Aorta (tissue), 5 donors: Measurements from ENCODE around the gene ASXL2. TPM values are rescaled to one million over a fixed set of nuclear protein-coding genes. Genes with fewer than 3 reads are reported as not detected.
"Not testable (repeated sequence)": the region's sequence is repeated elsewhere in the genome, so short reads cannot be mapped to it uniquely, and the experiment has no call there.

Experiments
- ATAC-seq: fragments of 200-7000 bp; cut with Tn5 transposase; one replicate; pipeline ENCODE4 v1.9.1; 2022; ENCODE audit warnings: moderate library complexity; ENCODE audit not compliant: low FRiP score
- DNase-seq, 2 donors: peaks; one replicate each; pipeline ENCODE4 v3.0.0-alpha.2; 2020
- H3K27ac ChIP-seq, 2 donors: one replicate each; pipeline ENCODE4 v1.5.1; 2013; ENCODE audit warnings: low read length in 2 of 2, mild to moderate bottlenecking in 2 of 2, moderate library complexity in 2 of 2, control low read depth in 1 of 2, inconsistent platforms in 1 of 2, low read depth in 1 of 2
- H3K27me3 ChIP-seq, 2 donors: one replicate each; pipeline ENCODE4 v1.6.1; 2013; ENCODE audit warnings: control low read depth in 1 of 2, low read length in 1 of 2, mild to moderate bottlenecking in 1 of 2, moderate library complexity in 1 of 2; ENCODE audit not compliant: insufficient read depth in 2 of 2, control insufficient read depth in 1 of 2
- H3K36me3 ChIP-seq, 2 donors: one replicate each; pipeline ENCODE4 v1.6.1; 2013; ENCODE audit warnings: control low read depth in 1 of 2, low read length in 1 of 2, mild to moderate bottlenecking in 1 of 2; ENCODE audit not compliant: insufficient read depth in 2 of 2, control insufficient read depth in 1 of 2
- H3K4me1 ChIP-seq, 2 donors: one replicate each; pipeline ENCODE4 v1.6.1; 2013; ENCODE audit warnings: low read length in 2 of 2, control low read depth in 1 of 2, mild to moderate bottlenecking in 1 of 2, moderate library complexity in 1 of 2; ENCODE audit not compliant: insufficient read depth in 2 of 2, control insufficient read depth in 1 of 2
- H3K4me3 ChIP-seq, 2 donors: one replicate each; pipeline ENCODE4 v1.5.1; 2013; ENCODE audit warnings: low read length in 2 of 2, control low read depth in 1 of 2, mild to moderate bottlenecking in 1 of 2
- H3K9me3 ChIP-seq: one replicate; pipeline ENCODE4 v1.6.1; 2013; ENCODE audit warnings: mild to moderate bottlenecking, low read length; ENCODE audit not compliant: control insufficient read depth
- WGBS, 2 donors: extraction: QIAGEN DNeasy Blood & Tissue Kit; methylation state at CpG; one replicate each; pipeline ENCODE4 v1.1.7; 2013; 5-methylcytosine and 5-hydroxymethylcytosine counted together
- intact Hi-C, 2 donors: fragments of 100-400 bp; cut with DNase I; formaldehyde crosslinking; loops; one replicate each; pipeline versions ENCODE4 v1.14.2 to v1.15.0; 2022
- polyA plus RNA-seq, 2 donors: library from polyadenylated mRNA; stranded (reverse); fragments of 200-250 nt; gene quantifications; one replicate each; pipeline ENCODE4 v1.2.3, GENCODE V29; 2013
- total RNA-seq, 2 donors: library from RNA; stranded (reverse); fragmentation: NEBNext Ultra II Directional; extraction: Animal tissue kit (Norgen Biotek cat#: 25700); gene quantifications; one replicate each; pipeline ENCODE4 v1.2.1, GENCODE V29; 2021
- donor health status: healthy with polysubstance abuse.
- donor health status: Bipolar disorder and iron deficiency.
- donor health status: DM: no; HTN: no; CAD: no.
- donor health status: DM: no; HTN: no; CAD: no.
- donor health status: DM: yes; HTN: yes; CAD: no.

The ASXL2 gene
- total and polyA plus RNA-seq, 4 donors = 1.4 to 32.7 (median 14.2) TPM

DNA sequence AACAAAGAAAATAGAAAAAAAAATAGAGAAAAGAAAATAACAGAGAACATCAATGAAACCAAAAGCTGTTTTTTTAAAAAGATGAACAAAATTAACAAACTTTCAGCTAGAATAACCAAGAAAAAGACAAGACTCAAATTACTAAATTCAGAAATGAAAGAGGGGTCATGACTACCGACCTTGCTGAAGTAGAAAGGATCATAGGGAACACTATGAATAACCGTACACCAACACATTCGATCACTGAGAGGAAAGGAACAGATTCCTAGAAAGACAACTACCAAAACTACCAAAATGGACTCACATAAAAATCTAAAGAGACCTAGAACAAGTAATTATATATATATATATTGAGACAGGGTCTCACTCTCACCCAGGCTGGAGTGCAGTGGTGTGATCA is 167.5 kb downstream of the ASXL2 start:
- H3K36me3 ChIP-seq = no peaks in the 10 kb centered on the region
- peaks cover 0 to 2% of the 10 kb centered on the region in 2 donors for H3K27me3 ChIP-seq
- DNase-seq = no peak
- H3K4me1 ChIP-seq = no peaks in the 10 kb centered on the region
- no peak for ATAC-seq
- no peak overlapping the region for H3K4me3 ChIP-seq
- H3K9me3 ChIP-seq = no peaks in the 10 kb centered on the region
- H3K27ac ChIP-seq = no peak overlapping the region
- intact Hi-C loops = no loop called here
- WGBS, 2 donors = 95 to 96% methylated on average over 3 of the region's 3 CpGs

DNA sequence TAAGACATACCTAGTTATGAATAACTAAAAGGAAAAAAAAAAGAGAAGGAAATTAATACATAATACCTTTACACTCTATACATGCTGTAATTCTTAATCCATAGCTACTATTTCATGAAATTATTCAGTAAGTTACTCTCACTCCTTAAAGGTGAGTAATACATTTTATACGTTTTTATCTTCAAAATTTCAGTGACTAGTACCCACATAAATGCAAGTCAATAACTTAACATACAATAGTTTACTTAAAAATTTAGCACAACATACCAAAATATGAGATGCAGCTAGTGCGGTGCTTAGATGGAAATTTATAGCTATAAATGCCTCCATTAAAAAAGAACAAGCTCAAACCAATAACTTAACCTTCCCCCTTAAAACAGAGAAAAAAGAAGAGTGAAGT is 168.9 kb downstream of the ASXL2 start:
- no peak for ATAC-seq
- WGBS, 2 donors = 89 to 94% methylated on average over 2 of the region's 2 CpGs

DNA sequence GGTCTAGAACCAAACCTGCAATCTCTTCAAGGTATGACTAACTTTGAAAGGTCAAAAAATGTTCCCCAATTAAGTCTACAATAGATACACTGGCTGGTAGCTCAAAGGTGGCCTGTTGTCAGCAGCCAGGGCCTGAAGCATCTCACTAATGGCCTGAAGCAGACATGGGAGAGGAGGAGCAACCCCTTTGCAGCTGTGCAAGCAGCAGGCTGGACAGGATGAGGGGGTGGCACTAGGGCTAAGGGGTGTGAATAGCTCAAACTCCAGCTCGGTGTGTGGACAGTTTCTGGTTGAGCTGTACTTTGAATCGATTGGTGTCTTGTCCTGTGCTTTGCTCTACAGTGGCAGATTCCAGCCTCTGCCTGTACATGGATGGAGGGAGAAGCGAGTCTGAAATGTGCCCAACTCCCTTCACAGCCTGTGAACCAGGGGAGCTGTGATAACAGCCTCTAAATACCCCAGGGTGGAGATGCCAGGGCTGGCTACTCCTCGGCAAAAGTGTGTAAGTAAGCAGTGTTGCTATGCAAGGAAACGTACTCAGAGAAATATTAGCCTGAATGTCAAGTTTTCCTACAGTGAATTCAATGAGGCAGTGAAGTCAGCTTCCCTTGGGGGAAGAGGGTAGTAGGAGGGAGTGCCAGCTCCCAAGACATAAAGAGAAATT is 170.2 kb downstream of the ASXL2 start:
- ATAC-seq (no peak), DNase-seq (no peak)
- Histone ChIP-seq H3K9me3 (no peaks in the 10 kb centered on the region), H3K4me3 (no peak overlapping the region), H3K36me3 (no peaks in the 10 kb centered on the region), H3K4me1 (no peaks in the 10 kb centered on the region), H3K27ac (no peak overlapping the region), H3K27me3 (peaks cover 0 to 2% of the 10 kb centered on the region in 2 donors)
- intact Hi-C loops = no loop called here
- WGBS, 2 donors = 24 to 40% methylated on average over 5 of the region's 5 CpGs

More for the DNA sequence above, 168.9 kb downstream of the ASXL2 start:
- Histone ChIP-seq H3K9me3 (no peaks in the 10 kb centered on the region), H3K27me3 (peaks cover 0 to 2% of the 10 kb centered on the region in 2 donors), H3K4me1 (no peaks in the 10 kb centered on the region), H3K36me3 (no peaks in the 10 kb centered on the region), H3K4me3 (no peak overlapping the region), H3K27ac (no peak overlapping the region)
- no peak for DNase-seq
- intact Hi-C loops = no loop called here

- H3K36me3 ChIP-seq, ATAC-seq, DNase-seq, H3K4me3 ChIP-seq, H3K4me1 ChIP-seq, H3K9me3 ChIP-seq, intact Hi-C loops, H3K27ac ChIP-seq, H3K27me3 ChIP-seq: not testable (repeated sequence)
- WGBS, 2 donors = 95% methylated on average over 30 to 33 of the region's 33 CpGs
These were observed 172.7 kb downstream of the ASXL2 start for GRCh38 chr2:25705575-25705974.

DNA sequence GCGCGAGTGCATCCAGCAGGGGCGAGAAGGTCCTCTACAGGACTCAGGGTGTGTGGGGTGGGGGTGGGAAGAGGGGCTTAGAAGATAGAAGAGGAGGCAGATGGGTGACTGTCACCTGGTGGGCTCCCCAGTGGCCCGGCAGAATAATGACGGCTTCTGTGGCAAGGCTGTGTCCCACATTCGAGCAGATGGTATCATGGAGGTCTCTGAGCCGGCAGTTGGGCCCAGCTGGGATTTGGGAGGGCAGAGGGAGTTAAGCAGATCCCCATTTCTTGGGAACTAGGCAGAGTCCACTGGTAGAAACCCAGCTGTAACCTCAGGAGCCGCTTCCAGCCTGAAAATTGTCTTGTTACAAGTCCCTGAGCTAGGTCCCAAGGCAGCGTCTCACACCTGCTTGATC is 176.5 kb downstream of the ASXL2 start:
- H3K27ac ChIP-seq = no peak overlapping the region
- no peak overlapping the region for H3K4me3 ChIP-seq
- ATAC-seq (no peak), DNase-seq (no peak)
- intact Hi-C loops = no loop called here
- 89 to 90% methylated on average over 9 of the region's 9 CpGs for WGBS, 2 donors
- no peaks in the 10 kb centered on the region for H3K27me3 ChIP-seq
- no peaks in the 10 kb centered on the region for H3K9me3 ChIP-seq
- no peaks in the 10 kb centered on the region for H3K4me1 ChIP-seq
- no peaks in the 10 kb centered on the region for H3K36me3 ChIP-seq

GRCh38 chr2:25700221-25700660 is 178.0 kb downstream of the ASXL2 start:
- Histone ChIP-seq H3K4me1 (no peaks in the 10 kb centered on the region), H3K27ac (no peak overlapping the region), H3K27me3 (no peaks in the 10 kb centered on the region), H3K9me3 (no peaks in the 10 kb centered on the region), H3K4me3 (no peak overlapping the region), H3K36me3 (no peaks in the 10 kb centered on the region)
- ATAC-seq (no peak), DNase-seq (no peak)
- intact Hi-C loops = no loop called here
- WGBS, 2 donors = 38 to 40% methylated on average over 6 of the region's 6 CpGs

- Histone ChIP-seq H3K4me1 (no peaks in the 10 kb centered on the region), H3K36me3 (no peaks in the 10 kb centered on the region), H3K4me3 (no peak overlapping the region), H3K27me3 (no peaks in the 10 kb centered on the region), H3K9me3 (no peaks in the 10 kb centered on the region), H3K27ac (no peak overlapping the region)
- 84 to 86% methylated on average over 7 of the region's 7 CpGs for WGBS, 2 donors
- intact Hi-C loops = no loop called here
- ATAC-seq (no peak), DNase-seq (no peak)
These were observed 179.1 kb downstream of the ASXL2 start for GRCh38 chr2:25699216-25699615.

GRCh38 chr2:25698752-25699151 is 179.5 kb downstream of the ASXL2 start:
- no peaks in the 10 kb centered on the region for H3K36me3 ChIP-seq
- ATAC-seq = no peak
- H3K27ac ChIP-seq = no peak overlapping the region
- no peaks in the 10 kb centered on the region for H3K27me3 ChIP-seq
- no peaks in the 10 kb centered on the region for H3K4me1 ChIP-seq
- H3K4me3 ChIP-seq = no peak overlapping the region
- no peaks in the 10 kb centered on the region for H3K9me3 ChIP-seq
- no peak for DNase-seq
- intact Hi-C loops = no loop called here

DNA sequence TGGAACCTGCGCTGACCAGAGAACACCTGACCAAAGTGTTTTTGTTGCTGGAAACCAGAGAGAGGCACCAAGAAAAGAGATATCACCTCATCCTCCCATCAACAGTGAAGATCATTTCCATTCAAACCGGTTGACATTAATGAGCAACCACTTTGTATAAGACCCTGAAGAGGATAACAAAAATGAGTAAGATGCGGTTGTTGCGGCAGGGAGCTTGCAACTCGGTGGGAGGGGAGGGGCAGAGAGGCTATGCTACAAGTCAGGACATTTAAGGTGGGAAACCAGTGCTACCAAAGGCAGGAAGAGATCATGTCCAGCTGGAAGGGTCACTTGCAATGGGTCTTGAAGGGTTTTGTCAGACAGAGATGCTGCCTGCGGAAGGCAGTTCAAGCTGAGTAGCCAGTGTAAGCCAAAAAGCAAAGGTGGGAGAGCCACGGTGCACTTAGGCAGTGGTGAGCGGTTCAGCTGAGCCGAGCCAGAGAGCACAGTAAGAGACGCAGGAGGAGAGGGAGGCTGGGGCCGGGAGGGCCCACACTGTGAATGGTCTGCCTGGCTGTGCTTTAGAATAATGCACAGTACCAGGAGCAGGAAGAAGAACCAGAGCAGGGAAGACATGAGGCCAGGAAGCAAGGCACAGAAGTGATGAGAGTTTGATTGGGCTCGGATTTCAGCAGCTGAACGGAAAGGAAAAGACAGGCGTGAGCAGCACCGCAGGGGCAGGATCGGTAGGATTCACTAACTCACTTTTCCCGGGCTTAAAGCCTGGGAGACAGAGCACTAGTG is 180.5 kb downstream of the ASXL2 start:
- intact Hi-C loops = no loop called here
- WGBS, 2 donors = 47 to 53% methylated on average over 17 of the region's 17 CpGs
- ATAC-seq (no peak), DNase-seq (no peak)
- Histone ChIP-seq H3K9me3 (no peaks in the 10 kb centered on the region), H3K27ac (no peak overlapping the region), H3K27me3 (no peaks in the 10 kb centered on the region), H3K4me1 (no peaks in the 10 kb centered on the region), H3K36me3 (no peaks in the 10 kb centered on the region), H3K4me3 (no peak overlapping the region)
